Measurements from ENCODE around the gene RENBP. TPM values are rescaled to one million over a fixed set of nuclear protein-coding genes. Genes with fewer than 3 reads are reported as not detected.

The RENBP gene
- 14.5 and 20.2 TPM in 2 replicates for total RNA-seq

DNA sequence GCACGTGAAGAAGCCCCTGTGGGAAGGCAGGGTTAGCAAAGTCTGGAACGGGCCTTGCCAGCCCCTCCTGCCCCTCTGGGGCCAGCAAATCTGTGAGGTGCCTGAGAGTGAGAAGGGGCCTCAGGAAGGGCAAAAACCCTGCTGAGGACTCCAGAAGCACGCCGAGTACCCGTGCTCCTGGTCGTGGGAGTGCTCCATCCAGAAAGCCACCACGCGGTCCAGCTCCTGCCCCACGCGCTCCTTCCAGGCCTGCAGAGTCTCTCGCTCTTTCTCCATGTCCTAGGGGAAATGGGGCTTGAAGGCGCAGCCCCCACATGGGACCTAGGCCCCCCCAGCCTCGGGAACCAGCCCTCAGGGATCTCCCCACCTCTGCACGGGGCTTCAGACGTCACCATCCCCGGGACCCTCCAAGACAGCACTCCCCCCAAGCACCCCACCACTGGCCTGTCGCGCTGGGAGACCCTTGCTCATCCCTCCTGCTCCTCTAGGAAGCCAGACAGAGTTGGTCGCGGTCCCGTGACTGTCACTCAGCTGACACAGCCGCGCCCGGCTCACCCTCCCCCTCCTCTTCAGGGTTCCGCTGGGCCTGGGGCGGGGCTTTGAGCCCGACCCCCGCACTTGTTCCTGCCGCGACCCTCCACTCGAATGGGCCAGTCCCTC, at the start of gene RENBP:
RENBP (minus strand) TSS at position 504 of the 660 bp plus-strand sequence; CDS start at position 471, 33 bp downstream.
- intact Hi-C loops (cut with micrococcal nuclease): no loop called here
- TF ChIP-seq, protein P1, sequence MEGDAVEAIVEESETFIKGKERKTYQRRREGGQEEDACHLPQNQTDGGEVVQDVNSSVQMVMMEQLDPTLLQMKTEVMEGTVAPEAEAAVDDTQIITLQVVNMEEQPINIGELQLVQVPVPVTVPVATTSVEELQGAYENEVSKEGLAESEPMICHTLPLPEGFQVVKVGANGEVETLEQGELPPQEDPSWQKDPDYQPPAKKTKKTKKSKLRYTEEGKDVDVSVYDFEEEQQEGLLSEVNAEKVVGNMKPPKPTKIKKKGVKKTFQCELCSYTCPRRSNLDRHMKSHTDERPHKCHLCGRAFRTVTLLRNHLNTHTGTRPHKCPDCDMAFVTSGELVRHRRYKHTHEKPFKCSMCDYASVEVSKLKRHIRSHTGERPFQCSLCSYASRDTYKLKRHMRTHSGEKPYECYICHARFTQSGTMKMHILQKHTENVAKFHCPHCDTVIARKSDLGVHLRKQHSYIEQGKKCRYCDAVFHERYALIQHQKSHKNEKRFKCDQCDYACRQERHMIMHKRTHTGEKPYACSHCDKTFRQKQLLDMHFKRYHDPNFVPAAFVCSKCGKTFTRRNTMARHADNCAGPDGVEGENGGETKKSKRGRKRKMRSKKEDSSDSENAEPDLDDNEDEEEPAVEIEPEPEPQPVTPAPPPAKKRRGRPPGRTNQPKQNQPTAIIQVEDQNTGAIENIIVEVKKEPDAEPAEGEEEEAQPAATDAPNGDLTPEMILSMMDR (IDR thresholded peaks at IDR 0.05): no peak
- peak within 1 kb of the TSS; percentile 50 for H3K27ac Mint-ChIP-seq
- POLR2A ChIA-PET: interaction anchor here (0.6 to 18.4 kb wide), 3 partner anchors 19 to 151 kb away, joined by 3 to 305 read pairs (median 3); partner anchors contain the start of genes ARHGAP4 and AVPR2
- H3K4me1 Mint-ChIP-seq: peaks cover 21% of the 10 kb centered on the region
- no peak for DNase-seq
- ATAC-seq (ENCODE audit: low read depth): peak; percentile 74
- no peaks in the 10 kb centered on the region for H3K27me3 Mint-ChIP-seq
- CTCF ChIA-PET: interaction anchor here (9.8 kb wide), 1 partner anchor 20 kb away, joined by 146 read pairs; the partner anchor contains the start of gene ARHGAP4
- peak within 1 kb of the TSS; percentile 83 for H3K4me3 Mint-ChIP-seq
- no peaks in the 10 kb centered on the region for H3K9me3 Mint-ChIP-seq
- peaks cover 11% of the 10 kb centered on the region for H3K36me3 Mint-ChIP-seq (ENCODE audit: low read depth)

DNA sequence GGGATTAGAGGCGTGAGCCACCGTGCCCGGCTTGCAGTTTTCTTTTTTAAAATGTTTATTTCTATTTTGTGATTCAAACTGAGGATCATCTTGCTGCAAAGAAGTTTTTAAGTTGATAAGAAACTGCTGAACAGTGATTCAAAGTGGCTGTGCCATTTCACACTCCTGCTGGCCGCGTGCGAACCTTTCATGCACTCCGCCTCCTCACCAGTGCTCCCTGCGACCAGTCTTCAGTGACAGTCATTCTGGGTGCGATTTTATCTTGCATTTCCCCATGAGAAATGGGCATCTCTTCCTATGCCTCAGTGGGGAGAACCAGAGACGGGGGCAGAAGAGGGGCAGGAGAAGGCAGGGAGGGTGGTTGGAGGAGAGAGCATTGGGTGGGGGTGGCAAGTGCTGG, 49.5 kb upstream of the RENBP start:
- ChIA-PET CTCF (no interaction called here), POLR2A (no interaction called here)
- no peak overlapping the region for H3K27ac Mint-ChIP-seq
- TF ChIP-seq, protein P1 (IDR thresholded peaks at IDR 0.05): no peak
- H3K9me3 Mint-ChIP-seq: no peaks in the 10 kb centered on the region
- ATAC-seq (ENCODE audit: low read depth) (no peak), DNase-seq (no peak)
- H3K4me3 Mint-ChIP-seq: no peak overlapping the region
- no peaks in the 10 kb centered on the region for H3K27me3 Mint-ChIP-seq
- intact Hi-C loops (cut with micrococcal nuclease): no loop called here
- H3K36me3 Mint-ChIP-seq (ENCODE audit: low read depth): no peaks in the 10 kb centered on the region
- H3K4me1 Mint-ChIP-seq: no peaks in the 10 kb centered on the region

DNA sequence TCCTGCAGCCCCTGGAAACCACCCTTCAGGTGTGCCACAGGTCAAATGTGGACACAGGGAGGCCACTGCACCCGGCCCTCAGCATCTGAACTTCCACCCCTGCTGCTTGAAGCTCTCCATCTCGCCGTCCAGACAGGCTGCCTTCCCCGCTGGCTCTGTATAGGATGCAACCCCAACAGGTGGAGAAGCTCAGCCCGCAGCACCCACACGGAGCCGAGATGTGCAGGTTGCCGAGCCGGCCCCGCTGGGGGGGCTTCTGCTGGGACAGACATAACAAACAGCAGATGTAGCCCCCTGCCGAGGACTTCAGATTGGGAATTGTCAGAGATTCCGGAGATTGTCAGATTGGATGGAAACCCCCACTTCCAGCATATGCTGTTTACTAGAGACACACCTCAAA, 48.6 kb upstream of the RENBP start:
- ATAC-seq (ENCODE audit: low read depth) (no peak), DNase-seq (no peak)
- intact Hi-C loops (cut with micrococcal nuclease): no loop called here
- no peak overlapping the region for H3K4me3 Mint-ChIP-seq
- H3K27ac Mint-ChIP-seq: no peak overlapping the region
- H3K36me3 Mint-ChIP-seq (ENCODE audit: low read depth): no peaks in the 10 kb centered on the region
- no peaks in the 10 kb centered on the region for H3K4me1 Mint-ChIP-seq
- H3K27me3 Mint-ChIP-seq: no peaks in the 10 kb centered on the region
- ChIA-PET CTCF (no interaction called here), POLR2A (no interaction called here)
- no peaks in the 10 kb centered on the region for H3K9me3 Mint-ChIP-seq
- TF ChIP-seq, protein P1 (IDR thresholded peaks at IDR 0.05): no peak

DNA sequence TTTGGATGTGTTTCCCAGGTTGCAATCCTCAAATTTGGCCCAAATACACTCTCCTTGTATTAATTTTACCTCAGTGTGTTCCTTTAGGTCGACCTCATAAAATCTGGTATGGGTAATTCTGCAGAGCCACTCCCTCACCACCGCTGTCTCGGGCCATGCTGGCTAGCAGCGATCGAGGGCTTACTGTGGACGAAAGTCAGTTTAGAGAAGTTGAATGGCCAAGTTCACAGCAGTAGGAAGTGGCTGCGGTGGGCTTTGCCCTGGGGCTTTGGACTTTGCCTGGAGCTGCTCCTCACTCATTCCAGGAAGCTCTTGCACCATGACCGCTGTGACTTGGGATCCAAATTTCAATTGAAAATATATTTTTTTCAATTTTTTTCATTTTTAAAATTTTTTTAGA, 47.7 kb upstream of the RENBP start:
- ChIA-PET POLR2A (interaction anchor here (0.7 to 0.9 kb wide), 2 partner anchors 10 to 389 kb away, joined by 3 to 8 read pairs; no protein-coding TSS in a partner anchor), CTCF (no interaction called here)
- H3K27me3 Mint-ChIP-seq: no peaks in the 10 kb centered on the region
- DNase-seq (no peak), ATAC-seq (ENCODE audit: low read depth) (no peak)
- intact Hi-C loops (cut with micrococcal nuclease): no loop called here
- TF ChIP-seq, protein P1 (IDR thresholded peaks at IDR 0.05): no peak
- H3K36me3 Mint-ChIP-seq (ENCODE audit: low read depth): no peaks in the 10 kb centered on the region
- no peak overlapping the region for H3K4me3 Mint-ChIP-seq
- no peak overlapping the region for H3K27ac Mint-ChIP-seq
- H3K9me3 Mint-ChIP-seq: no peaks in the 10 kb centered on the region
- no peaks in the 10 kb centered on the region for H3K4me1 Mint-ChIP-seq

DNA sequence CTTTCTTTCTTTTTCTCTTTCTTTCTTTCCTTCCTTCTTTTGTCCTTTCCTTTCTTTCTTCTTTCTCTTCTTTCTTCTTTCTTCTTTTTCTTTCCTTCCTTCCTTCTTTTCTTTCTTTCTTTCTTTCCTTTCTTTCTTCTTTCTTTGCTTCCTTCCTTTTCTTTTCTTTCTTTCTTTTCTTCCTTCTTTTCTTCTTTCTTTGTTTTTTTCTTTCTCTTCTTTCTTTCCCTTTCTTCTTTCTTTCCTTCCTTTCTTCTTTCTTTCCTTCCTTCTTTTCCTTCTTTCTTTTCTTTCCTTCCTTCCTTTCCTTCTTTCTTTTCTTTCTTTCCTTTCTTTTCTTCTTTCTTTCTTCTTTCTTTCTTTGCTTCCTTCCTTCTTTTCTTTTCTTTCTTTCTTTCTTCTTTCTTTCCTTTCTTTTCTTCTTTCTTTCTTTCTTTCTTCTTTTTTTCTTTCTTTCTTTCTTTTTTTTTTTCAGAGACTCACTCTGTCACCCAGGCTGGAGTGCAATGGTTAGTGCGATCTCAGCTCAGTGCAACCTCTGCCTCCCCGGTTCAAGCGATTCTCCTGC, 46.7 kb upstream of the RENBP start:
- peaks cover 1% of the 10 kb centered on the region for H3K4me1 Mint-ChIP-seq
- ATAC-seq (ENCODE audit: low read depth): no peak
- no peaks in the 10 kb centered on the region for H3K9me3 Mint-ChIP-seq
- intact Hi-C loops (cut with micrococcal nuclease): no loop called here
- no peaks in the 10 kb centered on the region for H3K36me3 Mint-ChIP-seq (ENCODE audit: low read depth)
- H3K27ac Mint-ChIP-seq: no peak overlapping the region
- TF ChIP-seq, protein P1 (IDR thresholded peaks at IDR 0.05): no peak
- no peak overlapping the region for H3K4me3 Mint-ChIP-seq
- CTCF ChIA-PET: no interaction called here
- H3K27me3 Mint-ChIP-seq: no peaks in the 10 kb centered on the region
- POLR2A ChIA-PET: interaction anchor here (0.6 kb wide), 2 partner anchors 11 to 236 kb away, joined by 3 to 5 read pairs; no protein-coding TSS in a partner anchor
- no peak for DNase-seq
